Measurements from ENCODE around the gene CRYGB.

DNA sequence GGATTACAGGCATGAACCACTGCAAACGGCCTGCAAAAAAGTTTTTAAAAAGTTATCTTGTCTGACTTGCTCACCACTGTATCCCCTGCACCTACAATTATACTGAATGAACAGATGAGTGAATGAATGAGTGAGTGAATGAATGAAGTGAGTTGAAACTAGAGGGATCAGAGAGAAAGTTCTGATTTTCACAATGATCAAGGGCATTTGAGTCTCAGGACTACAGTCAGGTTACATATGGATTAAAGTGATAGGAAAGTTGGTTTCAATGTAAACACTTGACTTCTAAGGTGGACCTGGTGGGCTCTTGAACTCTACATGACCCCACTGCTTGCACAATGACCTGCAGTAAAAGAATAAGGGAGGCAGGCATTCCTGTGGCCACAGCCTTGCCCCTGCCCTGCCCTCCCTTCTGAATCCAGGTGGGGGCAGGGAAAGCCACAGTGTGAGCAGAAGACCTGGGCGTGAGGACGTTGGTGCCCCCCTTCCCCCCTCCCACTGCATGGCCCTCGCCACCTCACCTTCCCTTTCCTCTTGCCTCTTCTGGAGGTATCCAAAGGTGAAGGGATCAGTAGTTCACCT lies 33.2 kb upstream of the CRYGB start:
- TF ChIP-seq, protein P1, sequence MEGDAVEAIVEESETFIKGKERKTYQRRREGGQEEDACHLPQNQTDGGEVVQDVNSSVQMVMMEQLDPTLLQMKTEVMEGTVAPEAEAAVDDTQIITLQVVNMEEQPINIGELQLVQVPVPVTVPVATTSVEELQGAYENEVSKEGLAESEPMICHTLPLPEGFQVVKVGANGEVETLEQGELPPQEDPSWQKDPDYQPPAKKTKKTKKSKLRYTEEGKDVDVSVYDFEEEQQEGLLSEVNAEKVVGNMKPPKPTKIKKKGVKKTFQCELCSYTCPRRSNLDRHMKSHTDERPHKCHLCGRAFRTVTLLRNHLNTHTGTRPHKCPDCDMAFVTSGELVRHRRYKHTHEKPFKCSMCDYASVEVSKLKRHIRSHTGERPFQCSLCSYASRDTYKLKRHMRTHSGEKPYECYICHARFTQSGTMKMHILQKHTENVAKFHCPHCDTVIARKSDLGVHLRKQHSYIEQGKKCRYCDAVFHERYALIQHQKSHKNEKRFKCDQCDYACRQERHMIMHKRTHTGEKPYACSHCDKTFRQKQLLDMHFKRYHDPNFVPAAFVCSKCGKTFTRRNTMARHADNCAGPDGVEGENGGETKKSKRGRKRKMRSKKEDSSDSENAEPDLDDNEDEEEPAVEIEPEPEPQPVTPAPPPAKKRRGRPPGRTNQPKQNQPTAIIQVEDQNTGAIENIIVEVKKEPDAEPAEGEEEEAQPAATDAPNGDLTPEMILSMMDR (conservative IDR thresholded peaks at IDR 0.05; ENCODE audit: low read length), result no peak
- TF ChIP-seq EZH2phosphoT487 (IDR thresholded peaks at IDR 0.05; ENCODE audit: borderline replicate concordance, low read depth, low read length), result no peak

All from OCI-LY7 (cell line).